Melanocyte of skin (primary cell): Measurements from ENCODE around the gene UBE2H. TPM values are rescaled to one million over a fixed set of nuclear protein-coding genes. Genes with fewer than 3 reads are reported as not detected.

Experiments
- small RNA-seq, 2 donors: library from RNA; depleted of rRNA; stranded (forward); fragments of <200 nt; gene quantifications; one replicate each; pipeline ENCODE3, GENCODE V24; 2012
- total RNA-seq, 2 donors: library from RNA; depleted of rRNA; stranded (reverse); fragments of >200 nt; gene quantifications; 2 replicates each; pipeline ENCODE4 v1.2.3, GENCODE V29; 2012

UBE2H gene
- 10 to 100 TPM; 28.6 to 29.3 TPM for total RNA-seq

DNA sequence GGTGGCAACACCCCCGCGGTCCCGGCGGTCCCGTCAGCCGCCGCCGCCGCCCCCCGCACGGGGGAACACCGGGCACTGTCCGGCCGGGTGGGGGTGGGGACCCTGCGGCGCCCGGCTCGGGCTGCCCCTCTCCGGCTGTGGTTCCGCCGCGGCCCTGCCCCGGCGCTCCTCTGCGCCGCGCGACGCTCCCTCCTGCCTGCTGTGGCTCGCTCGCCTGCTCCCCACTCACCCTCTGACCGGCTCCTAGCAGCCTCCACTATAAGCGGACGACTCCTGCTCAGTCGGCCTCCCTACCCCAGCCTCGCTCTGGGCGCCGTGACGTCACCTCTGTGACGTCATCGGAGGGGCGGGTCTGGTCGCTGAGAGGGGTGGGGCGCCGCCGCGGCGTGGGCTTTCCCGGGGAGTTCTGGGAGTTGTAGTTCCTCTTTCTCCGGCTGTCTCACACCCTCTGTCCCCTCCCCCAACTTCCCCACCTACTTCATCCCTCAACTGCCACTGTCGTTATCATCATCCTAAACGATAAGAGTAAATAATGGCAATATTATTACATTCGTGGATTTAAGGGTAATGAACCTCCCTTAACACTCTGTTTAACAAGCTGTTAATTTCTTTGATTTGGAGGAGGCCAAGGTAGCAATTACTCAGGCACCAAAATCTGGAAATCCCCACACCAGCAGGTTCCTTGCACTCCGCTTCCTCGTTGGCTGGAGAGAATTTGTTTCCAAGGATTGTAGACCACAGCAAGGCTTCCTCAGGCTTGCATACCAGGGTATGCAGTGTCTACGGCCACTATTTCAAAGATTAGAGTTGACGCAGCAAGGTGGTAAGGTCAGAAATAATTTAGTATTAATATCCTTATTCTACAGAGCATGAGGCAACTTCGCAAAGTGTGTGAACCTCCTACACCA is at the start of gene UBE2H:
Gene UBE2H, minus strand, starts transcription at position 308 of the 908 bp plus-strand sequence. CDS start 405 bp downstream, outside the sequence.

Small RNA genes within 50 kb of the gene (small RNA-seq; reads per million reads assigned to genes)
- 0 reads per million in 2 donors for gene RF00019

Other genes starting within 250 kb of the UBE2H start
- gene ZC3HC1, start 98.4 kb upstream of the UBE2H start, total RNA-seq: 10 to 100 TPM; 23.3 to 24.8 TPM
- 10 to 100 TPM; 23.1 to 33.6 TPM for gene KLHDC10, start 117.6 kb upstream of the UBE2H start, total RNA-seq